NK-92 (cell line): ENCODE data around the gene DDX47.
"Not testable (repeated sequence)": the region's sequence is repeated elsewhere in the genome, so short reads cannot be mapped to it uniquely, and the experiment has no call there.

Experiments
- DNase-seq: peaks from one replicate; lab custom pipeline; 2025; ENCODE audit not compliant: unreplicated experiment; lab: John Stamatoyannopoulos, UW

The DDX47 gene

GRCh38 chr12:12820376-12820775 lies 7.2 kb downstream of the DDX47 start:
- DNase-seq: not testable (repeated sequence)

- DNase-seq: no peak
These were observed 8.8 kb downstream of the DDX47 start for GRCh38 chr12:12821975-12822374.

GRCh38 chr12:12822886-12823285 lies 9.7 kb downstream of the DDX47 start:
- DNase-seq: no peak

DNA sequence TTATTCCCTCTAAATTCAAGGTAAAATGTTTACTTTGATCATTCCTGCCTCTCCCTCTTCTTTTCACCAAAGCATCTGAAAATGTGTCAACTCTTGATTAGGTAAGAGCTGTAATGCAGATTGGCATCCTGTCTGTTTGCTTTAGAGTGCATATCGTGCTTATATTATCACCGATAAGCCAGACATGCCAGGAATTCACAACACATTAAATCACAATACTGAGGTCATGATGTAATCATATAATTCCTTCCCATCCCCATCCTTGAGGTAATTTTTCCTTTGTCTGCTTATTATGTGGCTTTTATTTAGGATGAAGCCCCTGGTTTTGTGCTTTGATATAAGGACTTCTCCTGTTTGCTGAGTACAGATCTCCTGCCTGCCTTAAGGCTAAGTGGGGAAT lies 10.2 kb downstream of the DDX47 start:
- no peak for DNase-seq

DNA sequence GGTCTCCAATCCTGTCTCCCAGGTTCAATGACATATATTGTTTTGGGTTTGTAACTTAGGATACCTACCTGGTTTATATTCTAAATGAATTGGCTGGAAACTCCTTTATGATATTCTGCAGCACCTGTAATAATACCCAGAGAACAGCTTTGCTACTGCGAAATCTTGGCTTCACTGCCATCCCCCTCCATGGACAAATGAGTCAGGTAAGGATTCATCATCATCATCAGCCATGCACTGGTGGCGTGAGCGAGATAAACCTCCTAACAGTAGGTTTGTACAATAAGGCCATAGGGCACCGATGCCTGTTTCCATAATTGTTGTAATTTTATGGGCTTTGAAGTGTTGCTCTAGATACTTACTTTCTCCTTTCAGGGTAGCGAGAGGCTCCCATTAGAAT lies 10.7 kb downstream of the DDX47 start:
- no peak for DNase-seq

DNA sequence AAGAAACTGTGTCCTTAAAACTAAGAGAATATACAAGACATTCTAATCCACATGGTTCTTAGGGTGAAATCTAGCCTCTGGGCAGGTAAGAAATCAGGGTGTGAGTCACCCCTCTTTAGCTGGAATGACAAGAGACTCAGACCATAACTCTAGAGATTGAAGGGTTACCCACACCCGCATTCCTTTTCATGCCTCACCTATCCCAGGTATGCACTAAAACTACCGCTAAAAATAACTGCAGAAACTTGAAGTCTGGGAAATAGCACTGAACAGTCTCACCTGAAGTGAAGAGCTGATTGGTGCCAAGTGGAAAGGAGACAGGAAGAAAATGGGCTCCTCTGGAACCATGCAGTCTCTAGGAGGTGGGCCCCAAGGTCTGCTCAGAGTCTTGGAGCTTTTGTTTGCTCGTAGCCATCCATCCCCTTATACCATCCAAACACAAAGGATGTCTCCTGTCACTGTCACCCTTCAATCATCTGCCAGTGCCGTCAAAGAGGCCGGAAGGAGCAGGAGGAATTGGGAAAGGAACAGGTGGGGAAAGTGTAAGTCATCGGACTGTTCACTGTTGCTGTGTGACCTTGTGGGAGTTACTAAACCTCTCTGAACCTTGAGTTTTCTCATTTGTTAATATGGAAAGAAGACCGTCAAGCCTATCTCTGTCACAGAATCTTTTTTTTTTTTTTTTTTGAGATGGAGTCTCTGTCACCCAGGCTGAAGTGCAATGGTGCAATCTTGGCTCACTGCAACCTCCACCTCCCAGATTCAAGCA lies 22.4 kb downstream of the DDX47 start:
- DNase-seq: no peak

- no peak for DNase-seq
These were observed 23.4 kb downstream of the DDX47 start for GRCh38 chr12:12836571-12836970.

GRCh38 chr12:12837025-12837812 lies 24.1 kb downstream of the DDX47 start:
- DNase-seq: no peak

- DNase-seq: no peak
These were observed 24.6 kb downstream of the DDX47 start for GRCh38 chr12:12837813-12838153.

DNA sequence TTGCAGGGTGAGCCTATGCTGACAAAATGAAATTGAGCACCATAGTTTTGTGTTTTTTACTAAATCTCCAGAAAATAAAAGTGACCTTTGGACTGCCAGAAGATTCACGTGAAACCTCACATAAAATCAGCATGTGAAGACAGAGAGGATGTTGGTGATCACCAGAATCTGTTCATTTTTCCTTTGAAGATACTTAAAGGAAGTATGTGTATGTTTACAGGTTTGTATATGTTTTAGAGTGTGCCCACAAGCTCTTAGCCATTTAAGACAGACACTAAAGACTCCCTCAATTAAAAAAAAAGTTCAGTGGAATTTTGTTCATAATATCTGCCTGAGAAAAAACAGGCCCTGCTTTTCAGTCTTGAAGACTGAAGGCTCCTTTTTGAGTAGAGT lies 25.9 kb downstream of the DDX47 start:
- DNase-seq: no peak

GRCh38 chr12:12839439-12839838 lies 26.3 kb downstream of the DDX47 start:
- DNase-seq: not testable (repeated sequence)

- DNase-seq: no peak
These were observed 26.9 kb downstream of the DDX47 start for GRCh38 chr12:12839873-12840579.

- no peak for DNase-seq
These were observed 27.4 kb downstream of the DDX47 start for GRCh38 chr12:12840580-12840899.

- DNase-seq: not testable (repeated sequence)
These were observed 28.3 kb downstream of the DDX47 start for GRCh38 chr12:12841428-12841827.

DNA sequence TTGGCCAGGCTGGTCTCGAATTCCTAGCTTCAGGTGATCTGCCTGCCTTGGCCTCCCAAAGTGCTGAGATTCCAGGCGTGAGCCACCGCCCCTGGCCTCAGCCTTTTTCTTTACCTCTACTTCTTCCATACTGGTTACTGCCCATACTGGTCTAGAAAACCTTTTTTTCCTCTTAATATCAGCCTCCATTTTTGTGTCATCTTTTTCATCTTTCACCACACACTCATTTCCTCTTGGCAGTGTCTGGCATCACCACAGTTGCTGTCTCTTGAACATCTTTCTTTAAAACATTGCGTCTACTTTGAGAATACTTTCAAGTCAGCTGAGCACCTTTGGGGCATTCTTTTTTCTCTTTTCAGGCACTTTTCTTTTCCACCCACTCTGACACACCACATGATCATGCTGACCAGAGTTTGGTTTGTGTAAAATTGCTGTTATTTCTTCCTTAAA lies 32.7 kb downstream of the DDX47 start:
- no peak for DNase-seq

GRCh38 chr12:12846780-12847179 lies 33.6 kb downstream of the DDX47 start:
- not testable (repeated sequence) for DNase-seq

DNA sequence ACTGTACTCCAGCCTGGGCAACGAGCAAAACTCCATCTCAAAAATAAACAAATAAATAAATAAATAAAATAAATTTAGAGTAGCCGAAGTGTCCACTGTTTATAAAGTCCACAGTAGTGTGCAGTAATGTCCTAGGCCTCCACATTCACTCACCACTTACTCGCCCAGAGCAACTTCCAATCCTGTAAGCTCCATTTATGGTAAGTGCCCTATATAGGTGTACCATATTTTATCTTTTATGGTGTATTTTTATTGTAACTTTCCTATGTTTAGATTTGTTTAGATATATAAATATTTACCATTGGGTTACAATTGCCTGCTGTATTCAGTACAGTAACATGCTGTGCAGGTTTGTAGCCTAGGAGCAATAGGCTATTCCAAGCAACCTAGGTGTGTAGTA lies 40.3 kb downstream of the DDX47 start:
- no peak for DNase-seq

DNA sequence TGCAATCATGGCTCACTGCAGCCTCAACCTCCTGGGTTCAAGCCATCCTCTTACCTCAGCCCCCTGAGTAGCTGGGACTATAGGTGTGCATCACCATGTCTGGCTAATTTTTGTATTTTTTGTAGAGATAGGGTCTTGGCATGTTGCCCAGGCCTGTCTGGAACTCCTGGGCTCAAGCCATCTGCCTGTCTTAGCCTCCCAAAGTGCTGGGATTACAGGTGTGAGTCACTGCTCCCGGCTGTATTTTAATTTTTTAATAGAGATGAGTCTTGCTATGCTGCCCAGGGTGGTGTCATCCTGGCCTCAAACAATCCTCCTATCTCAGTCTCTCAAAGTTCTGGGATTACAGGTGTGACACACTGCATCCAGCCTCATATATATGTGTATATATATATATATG lies 46.5 kb downstream of the DDX47 start:
- no peak for DNase-seq

- no peak for DNase-seq
These were observed 51.1 kb downstream of the DDX47 start for GRCh38 chr12:12864243-12864642.

DNA sequence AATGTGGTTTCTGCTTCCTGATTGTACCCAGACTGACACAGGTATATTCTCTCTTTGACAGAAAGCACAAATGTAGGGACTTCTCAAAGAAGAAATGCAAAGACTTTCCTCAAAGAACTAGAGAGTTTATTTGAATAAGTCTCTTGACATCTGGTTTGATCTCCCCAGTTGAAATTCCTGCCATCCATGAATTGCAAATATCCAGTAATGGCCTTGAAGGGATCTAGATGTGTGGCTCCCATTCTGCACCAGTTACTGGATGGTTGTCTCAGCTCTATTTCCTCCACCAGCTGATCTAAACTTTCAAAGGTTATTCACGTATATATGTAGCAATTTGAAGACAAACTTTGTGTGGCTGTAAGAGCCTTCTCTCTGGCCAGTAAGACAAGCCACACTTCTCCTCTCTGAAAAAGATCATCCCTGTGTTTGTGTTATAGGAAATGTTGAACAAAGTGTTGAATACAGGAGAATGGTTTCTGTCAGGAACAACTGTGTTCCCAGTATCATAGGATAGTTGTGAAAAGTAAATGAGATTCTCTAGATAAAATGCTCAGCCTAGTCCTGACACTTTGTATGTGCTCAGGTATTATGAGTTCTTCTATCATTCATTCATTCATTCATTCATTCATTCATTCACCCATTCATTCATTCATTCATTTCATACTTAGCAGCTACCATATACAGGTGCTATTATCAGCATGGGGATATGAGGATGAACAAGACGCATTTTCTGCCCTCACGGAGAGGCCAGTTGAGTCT lies 55.5 kb downstream of the DDX47 start:
- DNase-seq: no peak

- no peak for DNase-seq
These were observed 57.3 kb downstream of the DDX47 start for GRCh38 chr12:12870465-12870864.
